NCI-H2081 treated with DMSO at 0.1 percent for 48 hours (cell line): ENCODE measurements around the gene LRRC28.

Experiments
- DNase-seq: peaks from one replicate; lab custom pipeline; 2025; lab: John Stamatoyannopoulos, UW

Gene LRRC28

DNA sequence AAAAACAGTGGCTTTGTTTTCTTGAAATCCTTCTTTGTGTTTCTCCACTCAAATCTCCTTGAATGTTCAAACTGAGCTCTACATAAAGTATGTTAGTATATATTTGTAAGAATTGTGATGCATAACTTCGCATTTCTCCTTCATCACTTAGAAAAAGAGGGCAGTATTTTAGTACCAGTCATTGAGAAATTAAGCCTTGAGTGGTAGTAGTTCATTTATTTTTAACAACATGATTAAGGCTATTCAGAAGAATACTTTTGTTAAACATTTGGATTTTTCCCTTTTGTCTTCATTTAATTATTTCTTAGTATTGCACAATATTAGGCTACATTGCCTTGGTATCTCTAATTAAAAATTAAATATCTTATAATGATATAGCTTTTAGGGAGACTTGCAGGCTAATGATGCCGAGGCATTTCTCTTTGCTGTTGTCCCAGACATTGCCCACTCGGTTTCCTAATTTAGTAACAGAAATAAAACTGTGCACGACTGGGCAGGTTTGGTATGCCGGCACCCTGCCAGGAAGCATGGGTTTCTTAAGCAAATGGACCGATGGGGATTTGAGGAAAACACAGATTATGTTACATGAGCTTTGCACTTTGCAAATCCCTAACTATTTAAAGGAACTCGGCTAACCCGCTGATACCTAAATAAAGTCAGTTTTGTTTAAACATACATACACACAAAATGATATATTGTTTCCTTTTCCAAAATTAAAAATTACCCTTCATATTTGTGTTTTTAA, 54.7 kb downstream of the LRRC28 start:
- peak; percentile 34 for DNase-seq

GRCh38 chr15:99306694-99307338, 55.5 kb downstream of the LRRC28 start:
- DNase-seq = no peak

DNA sequence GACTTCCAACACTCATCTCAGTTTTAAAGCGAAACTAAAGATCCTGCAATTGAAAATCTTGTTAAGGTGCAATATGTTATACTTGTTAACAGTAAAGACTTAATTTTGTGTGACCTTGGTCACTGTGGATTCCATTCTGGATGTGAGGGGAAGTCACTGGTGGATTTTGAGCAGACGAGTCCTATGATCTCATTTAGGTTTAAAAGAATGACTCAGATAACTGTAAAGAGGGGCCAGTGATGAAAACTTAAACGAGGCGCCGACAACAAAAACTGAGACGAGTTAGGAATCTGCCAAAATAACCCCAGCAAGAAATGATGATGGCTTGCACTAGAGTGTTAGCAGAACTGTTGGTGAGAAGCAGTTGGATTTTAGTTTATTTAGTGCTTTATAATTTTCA, 56.5 kb downstream of the LRRC28 start:
- no peak for DNase-seq

GRCh38 chr15:99310745-99311144, 59.5 kb downstream of the LRRC28 start:
- DNase-seq = no peak

- no peak for DNase-seq
Measured at GRCh38 chr15:99312228-99312627, 60.9 kb downstream of the LRRC28 start.

DNA sequence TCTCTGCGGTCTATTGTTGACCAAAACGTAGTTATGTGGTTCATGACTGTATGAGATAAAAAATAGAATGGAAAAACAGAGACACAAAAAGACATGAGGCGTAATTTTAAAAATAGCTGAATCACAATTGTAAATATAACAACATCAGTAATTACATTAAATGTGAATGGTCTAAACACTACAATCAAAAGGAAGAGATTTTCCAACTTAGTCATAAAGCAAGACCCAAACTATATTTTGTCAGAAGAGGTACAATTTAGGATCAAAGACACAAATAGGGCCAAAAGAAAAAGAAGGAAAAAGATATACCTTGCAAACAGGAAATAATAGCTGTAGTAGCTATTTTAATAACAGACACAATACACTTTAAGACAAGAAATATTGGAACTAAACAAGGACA, 61.5 kb downstream of the LRRC28 start:
- DNase-seq = no peak

DNA sequence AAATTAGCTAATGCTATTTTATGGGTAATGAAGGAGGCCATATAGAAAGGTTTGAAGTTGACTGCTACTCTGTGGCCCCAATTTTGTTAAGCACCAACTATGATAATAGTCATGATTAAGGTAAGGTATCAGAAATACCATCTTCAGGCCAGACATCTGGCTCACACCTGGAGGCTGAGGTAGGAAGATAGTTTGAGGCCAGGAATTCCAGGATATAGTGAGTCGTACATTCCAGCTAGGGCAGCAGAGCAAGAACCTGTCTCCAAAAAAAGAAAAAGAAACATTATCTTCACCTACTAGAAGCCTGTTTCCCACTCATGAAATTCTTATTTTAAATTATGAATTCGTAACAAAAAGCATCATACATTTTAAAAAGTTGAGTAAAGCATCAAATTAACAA, 64.4 kb downstream of the LRRC28 start:
- DNase-seq = no peak

DNA sequence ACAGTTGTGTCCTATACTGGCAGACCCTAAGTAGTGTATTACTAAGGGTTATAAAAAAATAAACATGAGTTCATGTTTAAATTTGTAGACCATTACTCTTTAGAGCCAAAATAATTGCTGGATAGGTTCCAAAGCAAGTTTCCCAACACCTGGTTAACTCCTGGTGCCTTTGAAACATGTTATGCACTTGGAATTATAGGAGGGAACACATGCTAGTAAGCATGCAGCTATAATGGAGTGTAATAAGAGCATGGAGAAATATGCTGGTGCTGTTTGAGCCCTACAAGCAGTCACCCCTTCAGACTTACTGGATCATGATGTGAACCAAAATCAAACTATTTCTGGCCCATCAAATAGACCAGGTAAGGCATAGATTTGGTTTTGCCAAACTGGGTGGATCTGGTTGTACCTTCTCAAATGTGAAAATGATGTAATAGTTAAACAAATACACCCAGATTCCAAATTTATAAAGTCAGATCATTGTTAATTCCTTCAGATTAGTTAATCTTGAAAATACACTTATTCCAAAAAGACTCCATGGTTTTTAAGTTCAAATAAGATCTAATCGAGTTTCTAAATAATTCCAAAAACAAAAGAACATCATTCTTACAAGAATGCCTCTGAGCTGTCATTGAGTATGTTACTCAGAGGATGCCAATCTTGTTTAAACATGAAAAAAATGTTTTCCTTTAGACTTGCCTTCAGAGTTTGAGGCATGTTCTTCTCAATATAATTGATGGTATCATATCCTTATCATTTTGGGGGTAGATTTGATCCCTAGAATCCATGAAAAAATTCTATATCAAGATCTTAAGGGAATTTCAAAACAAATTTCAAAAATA, 69.3 kb downstream of the LRRC28 start:
- DNase-seq = no peak

DNA sequence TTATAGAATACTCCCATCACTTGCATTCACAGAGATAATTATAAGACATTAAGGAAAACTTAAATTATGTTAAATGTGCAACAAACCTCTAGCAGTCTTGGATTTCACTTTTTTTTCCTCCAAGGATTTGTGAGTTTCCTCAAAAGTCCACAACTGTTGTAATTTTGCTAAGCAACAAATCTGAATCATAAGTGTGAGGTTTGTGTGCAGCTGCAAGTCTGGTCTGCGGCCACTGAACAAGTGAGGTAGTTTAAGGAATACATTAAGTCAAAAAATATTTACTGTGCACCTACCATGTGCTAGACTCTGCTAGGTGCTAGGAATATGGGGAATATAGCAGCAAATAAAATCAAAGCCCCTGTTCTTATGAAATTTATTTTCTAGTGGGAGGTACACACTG, 70.2 kb downstream of the LRRC28 start:
- DNase-seq = no peak

DNA sequence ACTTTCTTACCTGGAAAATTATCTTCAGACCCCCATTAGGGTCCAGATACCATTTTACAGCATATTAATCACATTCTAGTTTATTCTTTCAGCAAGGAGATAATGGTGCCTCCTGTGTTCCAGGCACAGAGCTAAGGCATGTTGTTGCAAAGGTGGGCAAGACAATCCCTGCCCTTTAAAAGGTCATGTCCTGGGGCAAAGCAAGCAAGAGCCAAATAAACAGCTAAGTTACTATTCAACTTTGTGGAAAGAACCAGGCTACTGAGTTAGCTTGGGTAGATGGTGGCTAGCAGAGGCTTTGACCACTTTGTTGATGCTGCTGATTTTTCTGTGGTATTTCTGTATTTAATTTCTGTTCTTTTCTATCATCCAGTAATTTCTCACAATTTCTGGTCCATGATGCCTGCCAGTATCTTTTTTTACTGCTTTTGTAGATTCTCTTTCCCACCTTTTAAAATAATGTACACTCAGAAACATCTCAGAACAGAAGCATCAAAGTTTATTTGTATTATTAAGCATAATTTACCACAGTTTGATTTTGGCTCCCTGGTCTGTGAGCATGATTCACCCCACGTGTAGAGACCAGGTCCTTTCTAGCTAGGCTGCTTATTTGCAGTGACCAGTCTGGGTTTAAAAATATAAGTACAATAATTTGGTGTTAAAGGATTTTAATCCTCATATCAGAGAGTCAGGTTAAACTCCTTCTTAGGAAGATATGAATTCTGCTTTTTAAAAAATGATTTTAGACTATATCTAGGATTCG, 71.5 kb downstream of the LRRC28 start:
- no peak for DNase-seq

- no peak for DNase-seq
Measured at GRCh38 chr15:99324082-99324620, 72.9 kb downstream of the LRRC28 start.

- DNase-seq = no peak
Measured at GRCh38 chr15:99324700-99325099, 73.4 kb downstream of the LRRC28 start.

DNA sequence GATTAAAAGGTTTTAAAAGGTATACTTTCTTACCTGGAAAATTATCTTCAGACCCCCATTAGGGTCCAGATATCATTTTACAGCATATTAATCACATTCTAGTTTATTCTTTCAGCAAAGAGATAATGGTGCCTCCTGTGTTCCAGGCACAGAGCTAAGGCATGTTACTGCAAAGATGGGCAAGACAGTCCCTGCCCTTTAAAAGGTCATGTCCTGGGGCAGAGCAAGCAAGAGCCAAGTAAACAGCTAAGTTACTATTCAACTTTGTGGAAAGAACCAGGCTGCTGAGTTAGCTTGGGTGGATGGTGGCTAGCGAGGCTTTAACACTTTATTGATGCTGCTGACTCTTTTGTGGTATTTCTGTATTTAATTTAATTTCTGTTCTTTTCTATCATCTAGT, 75.0 kb downstream of the LRRC28 start:
- DNase-seq = no peak

- DNase-seq = no peak
Measured at GRCh38 chr15:99328106-99329072, 77.1 kb downstream of the LRRC28 start.

DNA sequence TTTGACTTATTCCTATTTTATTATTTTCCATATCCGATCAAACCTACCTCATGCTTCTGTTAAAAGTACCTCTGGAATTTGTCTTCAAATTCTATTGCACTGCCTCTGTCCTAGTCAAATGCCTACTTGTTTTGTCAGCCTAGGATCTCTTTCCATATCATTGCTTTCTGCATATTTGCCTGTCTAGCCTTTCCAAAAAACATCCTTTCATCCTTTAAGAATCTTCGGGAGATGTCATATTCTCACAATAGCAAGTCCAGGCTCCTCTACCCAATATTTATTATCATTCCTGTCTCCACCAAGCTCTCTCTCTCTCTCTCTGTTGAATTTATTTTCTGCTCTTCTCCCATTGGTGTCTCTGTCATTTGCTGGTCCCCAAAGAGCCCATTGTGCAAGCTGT, 80.1 kb downstream of the LRRC28 start:
- no peak for DNase-seq

DNA sequence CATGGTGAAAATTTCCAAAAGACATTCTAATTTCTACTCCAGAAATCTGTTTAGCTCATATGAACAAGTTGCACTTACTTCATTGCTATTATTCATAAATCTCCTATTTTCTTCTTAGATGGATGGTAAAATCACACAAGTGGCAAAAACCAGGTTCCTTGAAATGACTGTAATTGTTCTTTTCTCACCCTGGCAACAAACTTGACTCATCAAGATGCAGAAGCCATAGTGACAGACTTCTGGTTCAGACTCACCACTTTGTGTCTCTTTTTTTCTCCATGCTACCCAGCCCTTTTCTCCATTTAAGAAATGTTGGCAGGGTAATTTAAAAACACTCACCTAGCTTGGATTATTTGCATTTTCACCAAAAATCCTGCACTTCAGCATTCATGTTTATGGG, 82.1 kb downstream of the LRRC28 start:
- no peak for DNase-seq

GRCh38 chr15:99333981-99334380, 82.7 kb downstream of the LRRC28 start:
- no peak for DNase-seq

DNA sequence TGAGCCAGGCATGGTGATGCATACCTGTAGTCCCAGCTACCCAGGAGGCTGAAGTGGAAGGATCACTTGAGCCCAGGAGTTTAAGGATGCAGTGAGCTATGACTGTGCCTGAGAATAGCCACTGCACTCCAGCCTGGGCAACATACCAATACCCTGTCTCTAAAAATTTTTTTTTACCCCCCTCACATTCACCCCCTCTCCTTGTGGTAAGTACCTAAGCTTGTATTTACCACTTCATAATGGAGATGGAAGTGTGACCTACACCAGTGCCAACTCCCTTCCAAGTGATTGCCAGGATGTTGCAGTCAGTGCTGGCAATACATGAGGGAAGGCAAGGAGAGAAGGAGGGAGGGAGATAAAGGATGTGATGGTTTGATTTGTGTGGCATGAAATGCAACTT, 84.2 kb downstream of the LRRC28 start:
- DNase-seq = no peak

- DNase-seq = no peak
Measured at GRCh38 chr15:99336794-99337193, 85.5 kb downstream of the LRRC28 start.

GRCh38 chr15:99340347-99340746, 89.1 kb downstream of the LRRC28 start:
- no peak for DNase-seq

DNA sequence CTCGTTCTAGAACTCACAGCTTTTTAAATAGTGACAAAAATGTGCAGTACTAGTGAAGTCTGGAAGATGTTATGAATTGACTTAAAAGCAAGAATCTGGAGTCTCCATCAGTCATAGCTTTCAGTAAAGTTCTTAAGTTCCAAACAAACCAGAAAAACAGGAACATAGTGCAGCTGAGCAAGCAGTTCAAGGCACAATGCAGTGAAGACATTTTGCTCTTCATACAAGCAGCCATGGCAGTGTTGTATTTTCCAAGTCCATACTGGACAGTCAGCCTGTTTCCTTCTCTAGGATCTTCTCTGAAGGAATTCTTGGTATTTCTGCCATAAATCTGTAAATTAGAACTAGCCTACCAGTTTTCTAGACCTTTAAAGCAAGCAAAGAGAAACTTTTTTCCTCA, 90.5 kb downstream of the LRRC28 start:
- no peak for DNase-seq
